ENCODE measurements around the gene GTF2A2. TPM values are rescaled to one million over a fixed set of nuclear protein-coding genes. Genes with fewer than 3 reads are reported as not detected.

The GTF2A2 gene
- total RNA-seq, 4 donors from 2014 or later = 31.8 to 66.3 (median 38.6) TPM

GRCh38 chr15:59611276-59612260, 45.7 kb downstream of the GTF2A2 start, which contains the start of gene GCNT3:
Gene GCNT3 (plus strand): TSS chr15:59611783. CDS start chr15:59618239, 6,456 bp downstream.
- no peak within 1 kb of the TSS for H3K4me3 ChIP-seq
- H3K27me3 ChIP-seq = peaks cover 33% of the 10 kb centered on the region
- no peak for TF ChIP-seq EP300 (IDR thresholded peaks at IDR 0.05)
- TF ChIP-seq CTCF (IDR thresholded peaks at IDR 0.05) = no peak
- TF ChIP-seq POLR2AphosphoS5 (IDR thresholded peaks at IDR 0.05) = no peak
- no peak for TF ChIP-seq POLR2A (IDR thresholded peaks at IDR 0.05)
- H3K9me3 ChIP-seq = no peaks in the 10 kb centered on the region
- H3K4me1 ChIP-seq = no peaks in the 10 kb centered on the region
- H3K27ac ChIP-seq = no peak within 1 kb of the TSS
- ATAC-seq = no peak
- 77 to 81% methylated on average over 6 to 8 of the region's 8 CpGs for WGBS, 2 donors (ENCODE audit: low coverage in 1 of 2)
- no peaks in the 10 kb centered on the region for H3K36me3 ChIP-seq

- H3K4me3 ChIP-seq = no peak overlapping the region
- no peak overlapping the region for H3K27ac ChIP-seq
- no peak for ATAC-seq
- peaks cover 25% of the 10 kb centered on the region for H3K27me3 ChIP-seq
- H3K9me3 ChIP-seq = no peaks in the 10 kb centered on the region
- WGBS, 2 donors (ENCODE audit: low coverage in 1 of 2) = 80 to 92% methylated on average over 1 to 4 of the region's 7 CpGs
- TF ChIP-seq POLR2A (IDR thresholded peaks at IDR 0.05) (no peak), POLR2AphosphoS5 (IDR thresholded peaks at IDR 0.05) (no peak), CTCF (IDR thresholded peaks at IDR 0.05) (no peak), EP300 (IDR thresholded peaks at IDR 0.05) (no peak)
- no peaks in the 10 kb centered on the region for H3K36me3 ChIP-seq
- no peaks in the 10 kb centered on the region for H3K4me1 ChIP-seq
Measured at GRCh38 chr15:59609730-59610712, 47.3 kb downstream of the GTF2A2 start.

GRCh38 chr15:59605994-59606393, 51.3 kb downstream of the GTF2A2 start:
- no peaks in the 10 kb centered on the region for H3K36me3 ChIP-seq
- H3K9me3 ChIP-seq = peaks cover 0 to 32% (median 0%) of the 10 kb centered on the region in 3 donors
- no peak overlapping the region for H3K27ac ChIP-seq
- peaks cover 12% of the 10 kb centered on the region for H3K27me3 ChIP-seq
- H3K4me3 ChIP-seq = no peak overlapping the region
- no peak for ATAC-seq
- no peak for TF ChIP-seq POLR2A (IDR thresholded peaks at IDR 0.05)
- TF ChIP-seq EP300 (IDR thresholded peaks at IDR 0.05) = no peak
- TF ChIP-seq POLR2AphosphoS5 (IDR thresholded peaks at IDR 0.05) = no peak
- no peak for TF ChIP-seq CTCF (IDR thresholded peaks at IDR 0.05)
- WGBS, 2 donors (ENCODE audit: low coverage in 1 of 2) = 49 to 53% methylated on average over 3 of the region's 5 CpGs
- H3K4me1 ChIP-seq = no peaks in the 10 kb centered on the region

GRCh38 chr15:59598461-59598860, 58.9 kb downstream of the GTF2A2 start:
- Histone ChIP-seq H3K27ac (no peak overlapping the region), H3K4me1 (no peaks in the 10 kb centered on the region), H3K4me3 (no peak overlapping the region), H3K9me3 (peaks cover 0 to 21% (median 0%) of the 10 kb centered on the region in 3 donors), H3K36me3 (no peaks in the 10 kb centered on the region), H3K27me3 (no peaks in the 10 kb centered on the region)
- ATAC-seq = no peak
- TF ChIP-seq EP300 (IDR thresholded peaks at IDR 0.05) = no peak
- TF ChIP-seq CTCF (IDR thresholded peaks at IDR 0.05) = no peak
- TF ChIP-seq POLR2AphosphoS5 (IDR thresholded peaks at IDR 0.05) = no peak
- no peak for TF ChIP-seq POLR2A (IDR thresholded peaks at IDR 0.05)
- WGBS, 2 donors (ENCODE audit: low coverage in 1 of 2) = 63 to 90% methylated on average over 2 of the region's 2 CpGs
